Spleen (tissue), 11 donors: ENCODE results near the gene VSTM4. TPM values are rescaled to one million over a fixed set of nuclear protein-coding genes. Genes with fewer than 3 reads are reported as not detected.

Experiments
- DNase-seq: peaks from one replicate; pipeline ENCODE4 v3.0.0-alpha.2; 2020
- H3K27ac ChIP-seq, 8 donors: fragments of 200-600 bp; sonication (generic) in 7 of 8; 1 replicate in 4 of 8; 2 replicates in 4 of 8; pipeline versions ENCODE4 v1.5.0 to v1.8.0; 2016 to 2021; ENCODE audit warnings: inconsistent platforms in 4 of 8, mild to moderate bottlenecking in 4 of 8, moderate library complexity in 1 of 8
- H3K27me3 ChIP-seq, 7 donors: fragments of 200-600 bp; sonication (generic) in 6 of 7; replicated peaks in 1 of 7; 1 replicate in 4 of 7; 2 replicates in 3 of 7; pipeline versions ENCODE4 v1.5.0 to v1.8.0; 2016 to 2021; ENCODE audit warnings: inconsistent platforms in 3 of 7, mild to moderate bottlenecking in 1 of 7
- H3K36me3 ChIP-seq, 6 donors: fragments of 200-600 bp; sonication (generic) in 5 of 6; 1 replicate in 4 of 6; 2 replicates in 2 of 6; pipeline versions ENCODE4 v1.5.0 to v1.8.0; 2016 to 2021; ENCODE audit warnings: inconsistent platforms in 2 of 6
- H3K4me1 ChIP-seq, 6 donors: fragments of 200-600 bp; sonication (generic) in 5 of 6; 1 replicate in 3 of 6; 2 replicates in 3 of 6; pipeline versions ENCODE4 v1.5.0 to v1.8.0; 2016 to 2021; ENCODE audit warnings: inconsistent platforms in 3 of 6
- H3K4me3 ChIP-seq, 8 donors: fragments of 200-600 bp; sonication (generic) in 7 of 8; 1 replicate in 4 of 8; 2 replicates in 4 of 8; pipeline versions ENCODE4 v1.5.0 to v1.8.0; 2016 to 2021; ENCODE audit warnings: inconsistent platforms in 4 of 8, mild to moderate bottlenecking in 4 of 8, moderate library complexity in 2 of 8
- H3K9me3 ChIP-seq, 8 donors: fragments of 200-600 bp; sonication (generic) in 7 of 8; 1 replicate in 4 of 8; 2 replicates in 4 of 8; pipeline versions ENCODE4 v1.5.0 to v1.8.0; 2016 to 2021; ENCODE audit warnings: inconsistent platforms in 4 of 8
- CTCF ChIP-seq, 11 experiments: fragments of 200-600 bp in 7 of 11; fragments of 450-650 bp in 4 of 11; sonication (generic) in 4 of 11; IDR thresholded peaks in 8 of 11; conservative IDR thresholded peaks in 3 of 11; 1 replicate in 7 of 11; 2 replicates in 4 of 11; pipeline versions ENCODE4 v1.4.0 to v1.8.0; 2016 to 2021; ENCODE audit warnings: antibody characterized with exemption in 11 of 11, inconsistent platforms in 4 of 11, mild to moderate bottlenecking in 1 of 11
- POLR2A ChIP-seq, 3 donors: fragments of 450-650 bp; IDR thresholded peaks; one replicate each; pipeline ENCODE4 v1.5.1; 2017; ENCODE audit warnings: antibody characterized with exemption in 3 of 3, mild to moderate bottlenecking in 1 of 3
- POLR2AphosphoS5 ChIP-seq, 3 donors: sonication (generic); formaldehyde crosslinking; IDR thresholded peaks; one replicate each; pipeline ENCODE4 v1.5.1; 2017; ENCODE audit warnings: antibody characterized with exemption in 3 of 3
- WGBS, 5 donors: extraction: QIAGEN DNeasy Blood & Tissue Kit in 3 of 5; methylation state at CpG; one replicate each; pipeline versions ENCODE4 v1.1.5 to v1.1.7; 2013 to 2018; 5-methylcytosine and 5-hydroxymethylcytosine counted together
- intact Hi-C: fragments of 100-400 bp; cut with DNase I; formaldehyde crosslinking; loops from one replicate; pipeline ENCODE4 v1.15.0; 2023; ENCODE audit warnings: low total_unique reads
- polyA plus RNA-seq, 3 donors: library from polyadenylated mRNA; stranded (reverse); fragments of 200-250 nt; gene quantifications; one replicate each; pipeline ENCODE4 v1.2.1, GENCODE V29; 2013
- total RNA-seq, 7 donors: library from RNA; depleted of rRNA in 3 of 7; stranded (reverse); fragments of >200 nt in 3 of 7; fragmentation: NEBNext Ultra II Directional in 4 of 7; extraction: Animal tissue kit (Norgen Biotek cat#: 25700) in 4 of 7; gene quantifications; one replicate each; pipeline versions ENCODE4 v1.1.0 to v1.2.1, GENCODE V29; 2016 to 2021
- donor health status: healthy with polysubstance abuse.
- donor health status: DM: no; HTN: no; CAD: no; lungs with moderate emphysema.
- donor health status: DM: no; HTN: no; CAD: no.
- donor health status: Bipolar disorder and iron deficiency.
- donor health status: healthy.
- donor health status: DM: no; HTN: no; CAD: no.
- donor health status: DM: yes; HTN: yes; CAD: no.

Gene VSTM4
- total and polyA plus RNA-seq, 10 donors = 0.57 to 6.8 (median 3.1) TPM

- H3K36me3 ChIP-seq = no peaks in the 10 kb centered on the region
- no peak overlapping the region for H3K27ac ChIP-seq
- no peak for DNase-seq
- H3K4me1 ChIP-seq = no peaks in the 10 kb centered on the region
- no peaks in the 10 kb centered on the region for H3K9me3 ChIP-seq
- intact Hi-C loops = no loop called here
- TF ChIP-seq POLR2AphosphoS5 (IDR thresholded peaks at IDR 0.05) (no peak), CTCF (IDR thresholded peaks at IDR 0.05 in 8 of 11, conservative IDR thresholded peaks at IDR 0.05 in 3 of 11) (no peak), POLR2A (IDR thresholded peaks at IDR 0.05) (no peak)
- 43 to 57% (median 44%) methylated on average over 4 of the region's 4 CpGs for WGBS, 5 donors
- no peak overlapping the region for H3K4me3 ChIP-seq
- H3K27me3 ChIP-seq = peaks cover 0 to 27% (median 0%) of the 10 kb centered on the region in 7 donors
These were observed 104.5 kb downstream of the VSTM4 start for GRCh38 chr10:49010865-49011264.

- Histone ChIP-seq H3K36me3 (no peaks in the 10 kb centered on the region), H3K27ac (no peak overlapping the region), H3K4me1 (no peaks in the 10 kb centered on the region), H3K9me3 (no peaks in the 10 kb centered on the region), H3K4me3 (no peak overlapping the region), H3K27me3 (peaks cover 0 to 22% (median 0%) of the 10 kb centered on the region in 7 donors)
- TF ChIP-seq POLR2AphosphoS5 (IDR thresholded peaks at IDR 0.05) = no peak
- TF ChIP-seq POLR2A (IDR thresholded peaks at IDR 0.05) = no peak
- no peak for TF ChIP-seq CTCF (IDR thresholded peaks at IDR 0.05 in 8 of 11, conservative IDR thresholded peaks at IDR 0.05 in 3 of 11)
- DNase-seq = no peak
- 60 to 71% (median 65%) methylated on average over 4 of the region's 4 CpGs for WGBS, 5 donors
- intact Hi-C loops = no loop called here
These were observed 105.0 kb downstream of the VSTM4 start for GRCh38 chr10:49010295-49010694.

GRCh38 chr10:49009199-49009979 lies 105.9 kb downstream of the VSTM4 start:
- TF ChIP-seq POLR2A (IDR thresholded peaks at IDR 0.05) = no peak
- no peak for TF ChIP-seq POLR2AphosphoS5 (IDR thresholded peaks at IDR 0.05)
- no peak for TF ChIP-seq CTCF (IDR thresholded peaks at IDR 0.05 in 8 of 11, conservative IDR thresholded peaks at IDR 0.05 in 3 of 11)
- peaks cover 0 to 19% (median 0%) of the 10 kb centered on the region in 7 donors for H3K27me3 ChIP-seq
- H3K4me1 ChIP-seq = no peaks in the 10 kb centered on the region
- intact Hi-C loops = no loop called here
- no peak overlapping the region for H3K4me3 ChIP-seq
- 65 to 78% (median 77%) methylated on average over 8 of the region's 8 CpGs for WGBS, 5 donors
- H3K9me3 ChIP-seq = peaks cover 0 to 5% (median 0%) of the 10 kb centered on the region in 8 donors
- DNase-seq = no peak
- H3K27ac ChIP-seq = no peak overlapping the region
- H3K36me3 ChIP-seq = no peaks in the 10 kb centered on the region

GRCh38 chr10:49008505-49009198 lies 106.7 kb downstream of the VSTM4 start:
- no peak overlapping the region for H3K27ac ChIP-seq
- peaks cover 0 to 19% (median 0%) of the 10 kb centered on the region in 7 donors for H3K27me3 ChIP-seq
- peaks cover 0 to 5% (median 0%) of the 10 kb centered on the region in 8 donors for H3K9me3 ChIP-seq
- no peaks in the 10 kb centered on the region for H3K4me1 ChIP-seq
- intact Hi-C loops = no loop called here
- H3K36me3 ChIP-seq = no peaks in the 10 kb centered on the region
- WGBS, 5 donors = 83 to 92% (median 89%) methylated on average over 7 to 13 of the region's 13 CpGs
- no peak for DNase-seq
- TF ChIP-seq POLR2AphosphoS5 (IDR thresholded peaks at IDR 0.05) (no peak), CTCF (IDR thresholded peaks at IDR 0.05 in 8 of 11, conservative IDR thresholded peaks at IDR 0.05 in 3 of 11) (no peak), POLR2A (IDR thresholded peaks at IDR 0.05) (no peak)
- no peak overlapping the region for H3K4me3 ChIP-seq
